NCI-H146 treated with DMSO at 0.1 percent for 48 hours (cell line): Measurements from ENCODE around the gene SCNN1G.
"Not testable (repeated sequence)": the region's sequence is repeated elsewhere in the genome, so short reads cannot be mapped to it uniquely, and the experiment has no call there.

ENCODE experiments used
- DNase-seq: peaks from one replicate; lab custom pipeline; 2025; ENCODE audit not compliant: unreplicated experiment; lab: John Stamatoyannopoulos, UW

Gene SCNN1G

GRCh38 chr16:23248261-23249194 lies 66.0 kb downstream of the SCNN1G start:
- no peak for DNase-seq

GRCh38 chr16:23249830-23250229 lies 67.3 kb downstream of the SCNN1G start:
- DNase-seq, result no peak

GRCh38 chr16:23252310-23252709 lies 69.8 kb downstream of the SCNN1G start:
- no peak for DNase-seq

- DNase-seq, result not testable (repeated sequence)
Observed at GRCh38 chr16:23253650-23254049, 71.1 kb downstream of the SCNN1G start.

GRCh38 chr16:23254338-23254737 lies 71.8 kb downstream of the SCNN1G start:
- no peak for DNase-seq

GRCh38 chr16:23255000-23255399 lies 72.5 kb downstream of the SCNN1G start:
- no peak for DNase-seq

- DNase-seq, result no peak
Observed at GRCh38 chr16:23256440-23256839, 73.9 kb downstream of the SCNN1G start.

GRCh38 chr16:23257682-23258081 lies 75.1 kb downstream of the SCNN1G start:
- DNase-seq, result no peak

- DNase-seq, result no peak
Observed at GRCh38 chr16:23258919-23259237, 76.3 kb downstream of the SCNN1G start.
